HG02973 (cell line): ENCODE data around the gene CCDC102B.
"Not testable (repeated sequence)": the region's sequence is repeated elsewhere in the genome, so short reads cannot be mapped to it uniquely, and the experiment has no call there.

Experiments used
- ATAC-seq: cut with Tn5 transposase; IDR thresholded peaks from one replicate; pipeline ENCODE4 v1.9.1; 2021; ENCODE audit warnings: moderate library complexity; ENCODE audit not compliant: unreplicated experiment

Gene CCDC102B

GRCh38 chr18:68893354-68893753 lies 95.5 kb downstream of the CCDC102B start:
- ATAC-seq, result no peak

- no peak for ATAC-seq
Measured at GRCh38 chr18:68897286-68897685, 99.4 kb downstream of the CCDC102B start.

- ATAC-seq, result no peak
Measured at GRCh38 chr18:68909579-68909978, 111.7 kb downstream of the CCDC102B start.

- ATAC-seq, result no peak
Measured at GRCh38 chr18:68915061-68915460, 117.2 kb downstream of the CCDC102B start.

GRCh38 chr18:68916734-68917133 lies 118.9 kb downstream of the CCDC102B start:
- ATAC-seq, result no peak

- ATAC-seq, result no peak
Measured at GRCh38 chr18:68918216-68918615, 120.3 kb downstream of the CCDC102B start.

GRCh38 chr18:68919900-68920299 lies 122.0 kb downstream of the CCDC102B start:
- ATAC-seq, result no peak

- ATAC-seq, result no peak
Measured at GRCh38 chr18:68922392-68922791, 124.5 kb downstream of the CCDC102B start.

GRCh38 chr18:68925268-68925667 lies 127.4 kb downstream of the CCDC102B start:
- peak; percentile 74 for ATAC-seq

- ATAC-seq, result no peak
Measured at GRCh38 chr18:68928762-68929675, 131.1 kb downstream of the CCDC102B start.

GRCh38 chr18:68935686-68936085 lies 137.8 kb downstream of the CCDC102B start:
- ATAC-seq, result no peak

GRCh38 chr18:68937029-68937599 lies 139.2 kb downstream of the CCDC102B start:
- peak; percentile 74 for ATAC-seq

- no peak for ATAC-seq
Measured at GRCh38 chr18:68940039-68940438, 142.2 kb downstream of the CCDC102B start.

- no peak for ATAC-seq
Measured at GRCh38 chr18:68940754-68941153, 142.9 kb downstream of the CCDC102B start.

GRCh38 chr18:68942230-68942629 lies 144.3 kb downstream of the CCDC102B start:
- ATAC-seq, result no peak

- ATAC-seq, result not testable (repeated sequence)
Measured at GRCh38 chr18:68943861-68944260, 146.0 kb downstream of the CCDC102B start.

- ATAC-seq, result no peak
Measured at GRCh38 chr18:68944330-68944729, 146.4 kb downstream of the CCDC102B start.

GRCh38 chr18:68944826-68945225 lies 146.9 kb downstream of the CCDC102B start:
- no peak for ATAC-seq

- ATAC-seq, result no peak
Measured at GRCh38 chr18:68948622-68949021, 150.7 kb downstream of the CCDC102B start.

GRCh38 chr18:68954738-68955137 lies 156.9 kb downstream of the CCDC102B start:
- ATAC-seq, result no peak

GRCh38 chr18:68956650-68957049 lies 158.8 kb downstream of the CCDC102B start:
- ATAC-seq, result no peak

- ATAC-seq, result no peak
Measured at GRCh38 chr18:68960355-68960754, 162.5 kb downstream of the CCDC102B start.
